ENCODE data around the gene ARHGAP21.

ARHGAP21 gene

GRCh38 chr10:24542314-24543270 is 181.1 kb downstream of the ARHGAP21 start:
- no peak for DNase-seq (ENCODE audit: low read depth in 2 of 3, low spot score in 1 of 3)

- DNase-seq (ENCODE audit: low read depth in 2 of 3, low spot score in 1 of 3) = no peak
Measured at GRCh38 chr10:24541239-24541753, 182.4 kb downstream of the ARHGAP21 start.

- no peak for DNase-seq (ENCODE audit: low read depth in 2 of 3, low spot score in 1 of 3)
Measured at GRCh38 chr10:24536636-24537035, 187.1 kb downstream of the ARHGAP21 start.

- DNase-seq (ENCODE audit: low read depth in 2 of 3, low spot score in 1 of 3) = no peak
Measured at GRCh38 chr10:24533981-24534380, 189.7 kb downstream of the ARHGAP21 start.

All from stimulated activated CD4-positive, alpha-beta T cell treated with anti-CD3 and anti-CD28 coated beads, Interleukin-12 subunit alpha, Interleukin-12 subunit beta, amount 100 ng/mL, for 48 hours (primary cell).